Vagina (tissue), 2 donors: ENCODE measurements around the gene ARHGAP24.

ENCODE experiments used
- CTCF ChIP-seq, 3 experiments: fragments of 450-650 bp in 2 of 3; fragments of 200-600 bp in 1 of 3; sonication (generic) in 1 of 3; IDR thresholded peaks; one replicate each; pipeline ENCODE4 v1.5.1; 2017 to 2019; ENCODE audit warnings: antibody characterized with exemption in 3 of 3, mild to moderate bottlenecking in 2 of 3, moderate library complexity in 2 of 3
- POLR2AphosphoS5 ChIP-seq, 2 donors: sonication (generic); formaldehyde crosslinking; IDR thresholded peaks; one replicate each; pipeline ENCODE4 v1.9.0; 2017; ENCODE audit warnings: antibody characterized with exemption in 2 of 2, mild to moderate bottlenecking in 2 of 2, low read depth in 1 of 2; ENCODE audit not compliant: insufficient read depth in 1 of 2

- no peak for TF ChIP-seq CTCF (IDR thresholded peaks at IDR 0.05)
- TF ChIP-seq POLR2AphosphoS5 (IDR thresholded peaks at IDR 0.05; ENCODE audit: insufficient read depth in 1 of 2, low read depth in 1 of 2): no peak
Observed at GRCh38 chr4:85767649-85768048, 292.7 kb downstream of the ARHGAP24 start.
